Endothelial cell of umbilical vein (primary cell): ENCODE measurements around the gene CDK6. TPM values are rescaled to one million over a fixed set of nuclear protein-coding genes. Genes with fewer than 3 reads are reported as not detected.

ENCODE experiments used
- BruUV-seq: library from RNA; stranded (reverse); fragments of 400-500 nt; replicated peaks from 2 replicates; lab custom pipeline; 2021; lab: Mats Ljungman, UMichigan
- CTCF ChIA-PET: fragments of 300-600, 350-600 bp; sonication (Branson Sonifier 250); formaldehyde crosslinking; loops from one replicate; lab custom pipeline; 2021; ENCODE audit warnings: antibody characterized with exemption, inconsistent platforms; lab: Charles Lee
- POLR2A ChIA-PET: fragments of 300-600, 350-600 bp; sonication (Branson Sonifier 250); formaldehyde crosslinking; loops from one replicate; lab custom pipeline; 2021; ENCODE audit warnings: antibody characterized with exemption, inconsistent platforms; lab: Charles Lee
- DNase-seq: peaks from one replicate; pipeline ENCODE4 v3.0.0-alpha.2; 2011; ENCODE audit warnings: low read depth, low spot score
- FAIRE-seq: peaks from 2 replicates; lab custom pipeline; 2011; peaks lifted over from hg19 to GRCh38; lab: Jason Lieb, UNC
- H2AFZ ChIP-seq: 2 replicates; pipeline ENCODE4 v1.6.0; 2012; ENCODE audit warnings: low read depth, low read length, control low read depth, inconsistent platforms
- H3K27ac ChIP-seq: 2 replicates; pipeline ENCODE4 v1.5.1; 2011; ENCODE audit warnings: low read depth, mild to moderate bottlenecking, control low read depth, low read length, moderate library complexity; ENCODE audit not compliant: insufficient read depth
- H3K27me3 ChIP-seq, 2 experiments: 2 replicates each; pipeline versions ENCODE4 v1.6.0 to v1.6.1; 2011; ENCODE audit warnings: low read length in 2 of 2, mixed read lengths in 1 of 2; ENCODE audit not compliant: control insufficient read depth in 2 of 2, insufficient read depth in 2 of 2
- H3K36me3 ChIP-seq, 2 experiments: 2 replicates in 1 of 2; 3 replicates in 1 of 2; pipeline ENCODE4 v1.5.1; 2011; ENCODE audit warnings: low read length in 2 of 2, mild to moderate bottlenecking in 1 of 2, moderate library complexity in 1 of 2; ENCODE audit not compliant: control insufficient read depth in 2 of 2, insufficient read depth in 2 of 2; ENCODE audit errors: extremely low read depth in 1 of 2
- H3K4me1 ChIP-seq: 3 replicates; pipeline ENCODE4 v1.5.1; 2011; ENCODE audit warnings: mild to moderate bottlenecking, low read length; ENCODE audit not compliant: control insufficient read depth, insufficient read depth; ENCODE audit errors: extremely low read depth
- H3K4me2 ChIP-seq: 2 replicates; pipeline ENCODE4 v1.6.1; 2011; ENCODE audit warnings: low read length, control low read depth, mixed read lengths; ENCODE audit not compliant: insufficient read depth
- H3K4me3 ChIP-seq, 3 experiments: fragments of 200-600 bp in 1 of 3; sonication (generic), shearing (Covaris generic) in 1 of 3; replicated peaks in 1 of 3; 2 replicates each; pipeline ENCODE4 v1.5.1; 2011 to 2016; ENCODE audit warnings: control low read depth in 3 of 3, low read length in 3 of 3, mild to moderate bottlenecking in 2 of 3, inconsistent platforms in 1 of 3, low read depth in 1 of 3, moderate library complexity in 1 of 3; ENCODE audit not compliant: insufficient read depth in 1 of 3
- H3K79me2 ChIP-seq: 2 replicates; pipeline ENCODE4 v1.6.0; 2012; ENCODE audit warnings: low read length, inconsistent platforms; ENCODE audit not compliant: control insufficient read depth, insufficient read depth
- H3K9ac ChIP-seq: replicated peaks from 2 replicates; pipeline ENCODE3; 2011; ENCODE audit warnings: low read length, control low read depth; ENCODE audit not compliant: insufficient read depth; ENCODE audit errors: extremely low read depth
- H3K9me1 ChIP-seq: replicated peaks from 3 replicates; pipeline ENCODE4 v1.6.0; 2011; ENCODE audit warnings: mild to moderate bottlenecking, low read length; ENCODE audit not compliant: control insufficient read depth, insufficient read depth; ENCODE audit errors: extremely low read depth
- H3K9me3 ChIP-seq: replicated peaks from 2 replicates; pipeline ENCODE4 v1.5.1; 2012; ENCODE audit warnings: low read length, inconsistent platforms; ENCODE audit not compliant: control insufficient read depth, insufficient read depth
- H4K20me1 ChIP-seq: replicated peaks from 2 replicates; pipeline ENCODE3; 2011; ENCODE audit warnings: mild to moderate bottlenecking, low read length; ENCODE audit not compliant: control insufficient read depth, insufficient read depth; ENCODE audit errors: extremely low read depth
- CTCF ChIP-seq, 2 donors: IDR thresholded peaks; 1 replicate in 1 of 2; 2 replicates in 1 of 2; pipeline ENCODE4 v1.5.1; 2011; ENCODE audit warnings: low read length in 2 of 2, mild to moderate bottlenecking in 2 of 2, moderate library complexity in 2 of 2, control low read depth in 1 of 2, inconsistent platforms in 1 of 2, low read depth in 1 of 2; ENCODE audit not compliant: insufficient read depth in 1 of 2; ENCODE audit errors: extremely low read depth in 1 of 2
- EZH2 ChIP-seq: IDR thresholded peaks from 2 replicates; pipeline ENCODE4 v1.6.1; 2012; ENCODE audit warnings: borderline replicate concordance, low read depth, mild to moderate bottlenecking, moderate library complexity, low read length, inconsistent platforms; ENCODE audit not compliant: severe bottlenecking
- FOS ChIP-seq: IDR thresholded peaks from 2 replicates; pipeline ENCODE4 v1.6.1; 2011; ENCODE audit warnings: mild to moderate bottlenecking, low read length, moderate library complexity, borderline replicate concordance; ENCODE audit not compliant: insufficient read depth
- GATA2 ChIP-seq: IDR thresholded peaks from 2 replicates; pipeline ENCODE4 v1.7.0; 2011; ENCODE audit warnings: low read depth, mild to moderate bottlenecking, moderate library complexity, mixed read lengths, low read length; ENCODE audit not compliant: insufficient read length, insufficient read depth
- JUN ChIP-seq: IDR thresholded peaks from 2 replicates; pipeline ENCODE4 v1.6.1; 2011; ENCODE audit warnings: borderline replicate concordance, low read depth; ENCODE audit not compliant: insufficient read length, insufficient read depth
- MAX ChIP-seq: IDR thresholded peaks from 2 replicates; pipeline ENCODE4 v1.6.1; 2011; ENCODE audit not compliant: insufficient read depth, insufficient read length
- MYC ChIP-seq: IDR thresholded peaks from one replicate; pipeline ENCODE4 v1.6.1; 2011; ENCODE audit warnings: mild to moderate bottlenecking, low read depth, low read length
- POLR2A ChIP-seq: IDR thresholded peaks from 2 replicates; pipeline ENCODE4 v1.6.1; 2012; ENCODE audit warnings: low read depth, mild to moderate bottlenecking, control low read depth, low read length
- POLR2AphosphoS5 ChIP-seq: IDR thresholded peaks from 2 replicates; pipeline ENCODE4 v1.6.1; 2012; ENCODE audit warnings: low read depth, mild to moderate bottlenecking, control low read depth, low read length, moderate library complexity; ENCODE audit not compliant: insufficient read depth
- dilution Hi-C: fragments of 300-500 bp; cut with MboI; formaldehyde crosslinking; loops from one replicate; pipeline ENCODE4 v1.15.0; 2019; ENCODE audit warnings: low sequenced_read_pairs; ENCODE audit not compliant: extremely low pct_ligation_motif_present
- intact Hi-C: fragments of 100-400 bp; cut with micrococcal nuclease; formaldehyde crosslinking; loops from one replicate; pipeline ENCODE4 v1.10.0; 2022
- polyA plus RNA-seq, 4 experiments: library from polyadenylated mRNA; depleted of rRNA in 3 of 4; stranded (reverse) in 3 of 4; unstranded in 1 of 4; fragments of >200 nt; gene quantifications; 2 replicates each; pipeline versions ENCODE4 v1.2.1 to v1.2.3, GENCODE V29; 2011 to 2012; ENCODE audit warnings: missing spikeins in 1 of 4
- total RNA-seq: library from RNA; stranded (reverse); gene quantifications from 2 replicates; pipeline ENCODE4 v1.2.3, GENCODE V29; 2021

The CDK6 gene
- total and polyA plus RNA-seq, 2 donors (not counting 3 experiments of a cell fraction or from before 2014, with no cell fraction given), result 6.0 to 28.2 TPM

DNA sequence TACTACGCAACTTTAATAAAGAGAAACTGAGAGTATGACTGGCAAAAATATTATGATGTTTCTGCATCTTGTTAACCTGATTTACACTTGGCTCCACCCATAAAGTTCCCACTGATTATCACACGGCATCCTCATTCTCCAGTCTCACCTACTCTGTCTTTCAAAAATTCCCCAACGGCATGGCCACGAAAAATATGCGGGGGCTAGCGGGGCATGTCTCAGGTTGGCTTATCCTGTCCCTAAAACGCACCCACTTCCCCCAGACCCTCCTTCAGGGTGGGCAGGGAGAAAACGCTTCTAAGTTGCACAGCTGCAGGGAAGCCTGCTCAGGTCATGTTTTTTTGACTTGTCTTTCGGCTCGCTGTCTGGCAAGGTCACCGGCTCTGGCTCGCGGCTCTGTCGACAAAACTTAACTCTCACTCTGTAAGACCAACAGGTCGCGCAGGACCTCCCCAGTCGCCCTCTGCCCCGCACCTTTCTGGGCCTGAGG is 3.8 kb downstream of the CDK6 start:
- H3K27ac ChIP-seq, result peak overlapping the region; percentile 78
- no TSS peak for BruUV-seq
- dilution Hi-C loops (no loop called here), intact Hi-C loops (loop anchor here (1.0 to 5.0 kb wide), 11 partner anchors 19 to 242 kb away; partner anchors contain the start of gene FAM133B)
- H3K4me2 ChIP-seq, result peak overlapping the region; percentile 80
- H4K20me1 ChIP-seq, result no peaks in the 10 kb centered on the region
- no peaks in the 10 kb centered on the region for H3K9me1 ChIP-seq
- DNase-seq (no peak), FAIRE-seq (no peak)
- no peaks in the 10 kb centered on the region for H3K36me3 ChIP-seq
- peak overlapping the region; percentile 68 to 80 (median 71) for H3K4me3 ChIP-seq
- peak overlapping the region; percentile 95 for H3K9ac ChIP-seq
- H3K27me3 ChIP-seq, result peaks cover 0 to 7% of the 10 kb centered on the region in 2 experiments
- H3K79me2 ChIP-seq, result peaks cover 44% of the 10 kb centered on the region
- peaks cover 35% of the 10 kb centered on the region for H3K4me1 ChIP-seq
- peak overlapping the region; percentile 63 for H2AFZ ChIP-seq
- no peaks in the 10 kb centered on the region for H3K9me3 ChIP-seq
- ChIA-PET CTCF (interaction anchor here (0.6 to 3.7 kb wide), 37 partner anchors 9 to 304 kb away, joined by 3 to 77 read pairs (median 5); partner anchors contain the start of genes FAM133B, PEX1 and RBM48), POLR2A (no interaction called here)
- TF ChIP-seq MAX, result no peak
- TF ChIP-seq CTCF (IDR thresholded peaks at IDR 0.05; ENCODE audit: extremely low read depth in 1 of 2, insufficient read depth in 1 of 2, low read depth in 1 of 2, low read length in 2 of 2), result no peak
- TF ChIP-seq POLR2A, result no peak
- no peak for TF ChIP-seq JUN
- TF ChIP-seq GATA2, result no peak
- TF ChIP-seq MYC, result no peak
- no peak for TF ChIP-seq FOS
- TF ChIP-seq POLR2AphosphoS5, result no peak
- no peak for TF ChIP-seq EZH2
